NCI-H774 (cell line): ENCODE measurements around the gene LIN9.
"Not testable (repeated sequence)": the region's sequence is repeated elsewhere in the genome, so short reads cannot be mapped to it uniquely, and the experiment has no call there.

Source experiments
- DNase-seq: peaks from one replicate; lab custom pipeline; 2025; lab: John Stamatoyannopoulos, UW

LIN9 gene

DNA sequence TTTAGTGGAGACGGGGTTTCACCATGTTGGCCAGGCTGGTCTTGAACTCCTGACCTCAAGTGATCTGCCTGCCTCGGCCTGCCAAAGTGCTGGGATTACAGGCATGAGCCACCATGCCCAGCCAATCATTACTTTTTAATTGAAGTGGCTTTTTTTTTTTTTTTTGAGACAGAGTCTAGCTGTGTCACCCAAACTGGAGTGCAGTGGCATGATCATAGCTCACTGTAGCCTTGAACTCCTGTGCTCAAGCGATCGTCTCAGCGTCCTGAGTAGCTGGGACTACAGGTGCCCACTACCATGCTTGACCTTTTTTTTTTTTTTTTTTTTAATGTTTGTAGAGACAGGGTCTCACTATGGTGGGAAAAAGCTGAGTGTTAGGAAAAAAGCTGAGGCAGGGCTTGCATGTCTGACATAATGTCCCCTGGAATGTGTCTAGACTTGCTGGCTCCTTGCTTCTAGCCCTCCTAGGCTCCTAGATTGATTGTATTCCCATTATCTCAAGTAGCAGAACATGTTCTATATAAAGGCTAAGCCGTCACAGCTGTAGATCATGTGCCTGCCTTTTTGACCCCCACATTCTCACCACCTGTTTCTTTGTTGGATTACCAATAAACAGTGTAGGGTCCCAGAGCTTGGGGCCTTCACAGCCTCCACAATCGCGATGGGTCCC, 36.6 kb downstream of the LIN9 start:
- DNase-seq, result peak; percentile 44

DNA sequence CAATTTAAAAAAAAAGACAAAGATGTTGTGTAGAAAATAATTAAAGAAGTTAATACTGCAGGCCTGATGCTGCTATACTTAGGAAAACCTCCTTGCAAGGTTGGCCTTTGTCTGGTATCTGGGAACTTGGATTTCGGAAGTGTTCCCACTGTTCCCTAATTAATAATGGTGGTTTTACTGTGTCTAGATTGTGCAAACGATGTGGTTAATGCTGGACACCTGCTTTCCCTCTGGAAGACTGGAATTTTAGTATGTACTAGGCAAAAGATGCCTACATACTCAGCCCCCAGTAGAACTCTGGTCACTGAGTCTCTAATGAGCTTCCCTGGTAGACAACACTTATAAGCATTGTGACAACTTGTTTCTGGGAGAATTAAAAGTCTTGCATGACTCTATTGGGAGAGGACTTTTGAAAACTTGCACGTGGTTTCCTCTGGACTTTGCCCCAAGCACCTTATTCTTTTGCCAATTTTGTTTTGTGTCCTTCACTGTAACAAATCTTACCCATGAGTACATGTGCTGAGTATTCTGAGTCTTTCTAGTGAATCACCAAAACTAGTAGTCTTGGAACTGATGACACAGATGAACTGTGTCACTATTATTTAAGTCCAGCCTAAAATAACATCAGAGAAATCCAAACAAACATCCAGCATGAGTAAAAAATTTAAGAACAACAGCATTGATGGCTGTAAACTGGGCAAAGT, 40.4 kb downstream of the LIN9 start:
- DNase-seq, result no peak

DNA sequence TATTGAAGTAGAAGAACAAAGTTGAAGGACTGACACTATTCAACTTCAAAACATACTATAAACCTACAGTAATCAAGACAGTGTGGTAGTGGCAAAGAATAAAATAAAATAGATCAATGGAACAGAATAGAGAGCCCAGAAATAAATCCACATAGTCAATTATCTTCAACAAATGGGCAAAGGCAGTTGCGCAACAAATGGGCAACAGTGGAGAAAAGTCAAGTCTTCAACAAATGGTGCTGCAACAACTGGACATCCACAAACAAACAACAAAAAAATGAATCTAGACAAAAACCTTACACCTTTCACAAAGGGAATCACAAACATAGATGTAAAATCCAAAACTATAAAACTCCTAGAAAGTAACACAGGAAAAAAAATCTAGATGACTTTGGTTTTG, 47.1 kb downstream of the LIN9 start:
- no peak for DNase-seq

DNA sequence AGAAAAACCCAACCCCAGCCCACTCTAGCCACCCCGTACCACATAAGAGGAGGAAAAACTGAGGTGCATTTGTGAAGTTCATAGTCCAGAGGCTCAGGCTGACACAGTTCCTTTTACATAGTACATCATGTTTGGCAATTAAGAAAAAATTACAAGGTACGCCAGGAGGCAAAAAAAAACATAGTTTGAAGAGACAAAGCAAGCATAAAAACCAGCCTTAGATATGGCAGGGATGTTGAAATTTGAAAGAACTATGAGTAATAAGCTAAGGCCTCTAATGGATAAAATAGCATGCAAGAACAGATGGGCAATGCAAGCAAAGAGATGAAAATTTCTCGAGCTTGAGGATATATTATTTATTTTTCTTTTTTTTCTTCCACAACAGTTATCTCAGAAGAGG, 53.6 kb downstream of the LIN9 start:
- no peak for DNase-seq

DNA sequence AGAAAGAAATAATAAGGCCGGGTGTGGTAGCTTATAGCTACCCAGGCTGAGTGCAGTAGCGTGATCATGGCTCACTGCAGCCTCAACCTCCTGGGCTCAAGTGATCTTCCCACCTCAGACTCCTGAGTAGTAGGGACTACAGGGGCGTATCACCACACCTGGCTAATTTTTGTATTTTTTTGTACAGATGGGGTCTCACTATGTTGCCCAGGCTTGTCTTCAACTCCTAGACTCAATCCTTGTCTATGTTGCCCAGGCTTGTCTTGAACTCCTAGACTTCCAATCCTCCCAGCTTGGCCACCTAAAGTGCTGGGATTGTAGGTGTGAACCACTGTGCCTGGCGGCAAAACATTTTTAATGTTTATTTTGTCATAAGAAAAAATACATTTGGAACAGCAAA, 55.0 kb downstream of the LIN9 start:
- DNase-seq, result no peak

DNA sequence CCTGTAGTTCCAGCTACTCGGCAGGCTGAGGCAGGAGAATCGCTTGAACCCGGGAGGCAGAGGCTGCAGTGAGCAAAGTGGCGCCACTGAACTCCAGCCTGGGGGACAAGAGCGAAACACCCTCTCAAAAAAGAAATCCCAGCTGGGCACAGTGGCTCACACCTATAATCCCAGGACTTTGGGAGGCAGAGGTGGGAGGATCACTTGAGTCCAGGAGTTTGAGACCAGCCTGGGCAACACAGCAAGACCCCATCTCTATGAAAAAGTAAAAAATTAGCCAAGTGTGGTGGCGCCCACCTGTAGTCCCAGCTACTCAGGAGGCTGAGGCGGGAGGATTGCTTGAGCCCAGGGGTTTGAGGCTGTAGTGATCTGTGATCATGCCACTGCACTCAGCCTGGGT, 56.1 kb downstream of the LIN9 start:
- DNase-seq, result not testable (repeated sequence)

DNA sequence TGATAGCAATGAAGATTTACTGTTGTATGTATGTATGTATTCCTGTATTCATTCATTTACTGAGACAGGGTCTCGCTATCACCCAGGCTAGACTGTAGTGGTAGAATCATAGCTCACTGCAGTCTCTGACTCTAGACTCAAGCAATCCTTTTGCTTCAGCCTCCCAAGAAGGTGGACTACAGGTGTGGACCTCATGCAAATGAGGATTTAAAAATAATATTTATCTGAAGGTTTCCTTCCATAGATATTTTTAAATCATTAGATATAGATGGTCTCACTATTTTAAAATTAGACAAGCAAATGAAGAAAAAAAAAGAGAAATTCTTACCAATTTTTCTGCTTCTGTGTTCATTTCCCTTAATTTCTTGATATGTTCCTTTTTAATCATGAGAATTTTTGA, 58.5 kb downstream of the LIN9 start:
- DNase-seq, result no peak

DNA sequence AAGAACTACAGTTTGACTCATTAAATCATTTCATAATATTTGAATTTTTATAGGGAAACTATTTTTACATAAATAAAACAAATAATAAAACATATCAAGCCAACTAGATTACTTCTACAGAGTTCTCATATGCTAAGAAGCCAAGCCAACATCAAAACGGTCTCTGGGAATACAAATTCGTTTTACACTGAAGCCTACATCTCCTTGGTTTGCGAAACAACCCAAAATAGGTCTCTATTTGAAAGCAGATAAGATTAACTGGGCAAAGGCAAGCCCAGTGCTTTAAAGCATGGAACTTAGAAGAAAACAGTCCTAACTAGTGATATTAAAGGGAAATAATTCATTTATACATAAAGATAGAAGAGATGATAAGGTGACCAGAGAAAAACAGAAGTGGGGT, 60.2 kb downstream of the LIN9 start:
- no peak for DNase-seq

DNA sequence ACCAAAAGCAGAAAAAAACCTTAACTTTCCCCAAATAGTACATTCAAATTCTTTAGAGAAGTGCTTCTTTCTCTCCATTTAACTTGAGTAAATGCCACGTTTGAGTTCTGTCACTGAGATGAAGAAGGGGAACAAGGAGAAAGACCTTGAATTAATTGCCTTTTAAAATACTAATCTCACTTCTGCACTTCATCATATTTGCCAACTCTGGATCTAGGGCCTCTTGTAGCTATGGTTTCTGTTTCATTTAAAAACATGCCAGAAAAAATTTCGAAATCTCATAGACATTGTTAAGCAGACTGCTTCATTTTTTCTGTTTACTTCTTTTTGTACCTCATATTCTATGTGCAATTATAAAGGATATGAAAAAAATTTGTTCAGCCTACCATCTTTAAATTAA, 60.9 kb downstream of the LIN9 start:
- no peak for DNase-seq

DNA sequence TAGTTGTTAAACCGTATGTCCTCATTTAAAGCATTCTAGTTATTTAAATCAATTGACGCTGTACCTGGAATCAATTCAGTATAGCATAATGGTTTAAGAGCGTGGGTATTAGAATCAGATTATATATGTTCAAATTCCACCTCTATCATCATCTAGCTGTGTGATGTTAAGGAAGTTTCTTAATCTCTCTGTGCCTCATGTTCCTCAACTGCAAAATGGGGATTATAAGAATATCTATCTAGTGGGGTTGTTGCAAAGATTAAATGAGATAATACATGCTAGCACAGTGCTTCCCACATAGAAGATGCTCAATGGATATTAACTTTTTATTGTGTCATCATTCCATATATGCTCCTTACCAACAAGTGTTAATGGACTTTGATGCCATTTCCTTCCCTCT, 69.5 kb downstream of the LIN9 start:
- DNase-seq, result no peak

DNA sequence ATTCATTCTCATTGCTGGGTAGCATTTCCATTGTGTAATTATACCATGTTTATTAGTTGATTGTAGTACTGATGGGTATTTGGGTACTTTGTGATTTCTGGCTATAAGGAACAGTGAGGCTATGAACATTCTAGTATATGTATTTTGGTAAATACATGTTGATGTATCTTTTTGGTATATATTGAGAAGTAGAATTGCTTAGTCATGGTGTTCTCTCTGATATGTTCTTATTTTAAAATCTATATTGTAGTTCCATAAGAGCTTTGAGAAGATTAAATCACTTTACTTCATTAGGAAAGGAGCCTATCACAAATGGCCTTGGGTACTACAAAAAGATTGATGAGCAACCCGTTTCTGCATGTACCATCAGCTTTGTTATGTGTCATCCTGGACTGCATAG, 72.1 kb downstream of the LIN9 start:
- DNase-seq, result no peak

DNA sequence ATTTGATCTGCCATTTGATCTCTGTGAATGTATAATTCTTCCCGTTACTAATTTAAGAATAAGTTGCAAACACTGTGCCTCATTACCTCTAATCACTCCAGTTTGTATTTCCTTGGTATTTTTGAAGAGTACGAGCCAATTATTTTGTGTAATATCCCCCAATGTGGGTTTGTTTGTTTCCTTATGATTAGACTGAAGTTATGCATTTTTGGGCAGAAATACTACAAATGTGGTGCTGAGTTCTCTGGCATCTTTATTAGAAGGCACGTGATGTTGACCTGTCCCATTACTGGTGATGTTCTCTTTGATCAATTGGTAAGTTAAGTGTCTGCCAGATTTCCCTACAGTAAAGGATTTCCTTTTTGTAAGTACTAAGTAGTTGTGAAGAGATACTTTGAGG, 75.2 kb downstream of the LIN9 start:
- DNase-seq, result no peak

DNA sequence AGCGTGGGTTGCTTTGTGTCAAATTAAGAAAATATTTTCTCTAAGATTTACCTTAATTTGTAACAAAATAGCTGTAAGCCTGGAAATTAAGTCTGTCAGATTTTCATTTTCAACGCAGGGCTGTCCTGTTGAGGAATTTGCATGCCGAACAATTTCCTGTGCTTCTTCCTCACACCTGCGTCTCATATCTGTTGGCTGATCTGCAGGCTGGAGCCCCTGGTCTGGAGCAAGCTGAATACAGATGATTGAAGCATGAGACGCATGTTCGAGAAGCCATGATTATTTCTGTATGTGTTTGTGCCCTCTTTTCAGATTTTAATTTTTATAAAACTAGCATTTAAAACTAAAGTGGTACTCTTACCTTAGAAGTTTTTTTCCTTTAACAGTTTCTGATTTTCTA, 75.7 kb downstream of the LIN9 start:
- DNase-seq, result no peak

DNA sequence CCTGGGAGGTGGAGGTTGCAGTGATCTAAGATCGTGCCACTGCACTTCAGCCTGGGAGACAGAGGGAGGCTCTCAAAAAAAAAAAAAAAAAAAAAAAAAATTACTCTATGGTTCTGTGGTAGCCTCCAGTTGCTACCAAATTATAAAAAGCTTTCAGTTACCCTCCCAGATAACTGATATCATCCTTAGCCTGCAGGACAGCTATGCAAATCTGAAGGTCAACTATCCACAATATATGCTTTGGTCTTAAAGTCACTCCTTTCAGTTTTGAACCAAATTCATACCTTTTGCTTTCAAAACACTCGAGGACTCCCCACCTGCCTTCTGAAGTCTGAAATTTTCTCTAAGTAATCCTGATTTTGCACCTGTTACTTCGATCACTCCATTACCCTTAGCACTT, 82.4 kb downstream of the LIN9 start:
- no peak for DNase-seq

DNA sequence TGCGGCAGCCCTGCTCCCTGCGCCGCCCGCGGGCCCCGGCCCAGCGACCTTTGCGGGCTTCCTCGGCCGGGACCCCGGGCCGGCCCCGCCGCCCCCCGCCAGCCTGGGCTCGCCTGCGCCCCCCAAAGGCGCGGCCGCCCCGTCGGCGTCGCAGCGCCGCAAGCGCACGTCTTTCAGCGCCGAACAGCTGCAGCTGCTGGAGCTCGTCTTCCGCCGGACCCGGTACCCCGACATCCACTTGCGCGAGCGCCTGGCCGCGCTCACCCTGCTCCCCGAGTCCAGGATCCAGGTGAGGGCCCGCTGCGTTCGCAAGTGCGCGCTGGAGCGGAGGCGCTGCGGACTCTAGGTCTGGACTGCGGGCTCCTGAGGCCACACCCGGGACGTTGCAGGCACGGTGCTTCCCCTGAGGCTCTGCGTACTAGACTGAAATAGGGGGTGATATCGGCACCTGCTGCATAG, 85.1 kb downstream of the LIN9 start:
- DNase-seq, result no peak

DNA sequence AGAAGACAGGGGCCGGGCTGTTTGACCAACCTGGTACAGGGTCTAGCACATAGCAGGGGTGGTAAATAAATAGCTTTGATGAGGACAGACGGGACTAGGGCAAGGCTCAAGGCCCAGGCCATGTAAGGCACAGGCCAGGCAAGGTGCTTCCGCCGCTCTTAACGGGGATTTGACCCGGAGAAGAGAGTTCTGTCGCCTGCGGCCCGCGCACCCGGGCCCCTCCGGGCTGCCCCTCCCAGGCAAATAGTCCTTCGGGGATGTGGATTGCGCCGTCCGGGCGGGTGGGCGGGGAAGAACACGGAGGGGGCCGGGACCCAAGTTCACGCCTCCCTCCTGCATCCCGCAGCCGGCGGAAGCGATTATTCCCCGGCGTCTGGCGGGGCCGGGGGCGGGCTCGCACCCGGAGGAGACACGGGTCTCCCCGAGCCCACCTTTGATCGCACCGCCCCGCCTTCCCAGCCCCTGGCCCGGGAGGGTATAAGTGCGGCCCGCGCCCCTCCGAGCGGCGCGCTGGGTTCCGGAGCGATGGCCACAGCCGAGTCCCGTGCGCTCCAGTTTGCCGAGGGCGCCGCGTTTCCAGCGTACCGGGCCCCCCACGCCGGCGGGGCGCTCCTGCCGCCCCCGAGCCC, 85.7 kb downstream of the LIN9 start, which contains the start of gene MIXL1:
Gene MIXL1 (plus strand): TSS at position 508 of the 629 bp plus-strand sequence. CDS start 18 bp downstream, at position 526.
- DNase-seq, result no peak

DNA sequence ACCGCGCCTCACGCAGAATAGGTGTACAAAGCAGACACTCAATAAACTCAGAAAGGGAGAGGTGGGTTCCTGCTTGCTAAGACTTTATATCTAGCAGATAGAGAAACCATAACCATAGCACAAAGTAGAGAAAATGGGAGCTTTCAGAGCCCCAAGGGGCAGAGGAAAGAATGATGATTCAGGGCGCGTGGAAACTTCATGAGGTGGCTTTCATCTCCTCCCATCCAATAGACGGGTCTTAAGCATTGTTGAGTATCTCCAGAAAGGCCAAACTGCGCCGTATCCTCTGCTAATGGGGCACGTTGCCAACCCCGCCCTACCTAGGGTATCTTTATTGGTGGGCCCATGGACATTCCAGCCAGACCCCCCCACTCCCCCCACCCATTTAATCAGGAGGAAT, 86.3 kb downstream of the LIN9 start:
- no peak for DNase-seq

DNA sequence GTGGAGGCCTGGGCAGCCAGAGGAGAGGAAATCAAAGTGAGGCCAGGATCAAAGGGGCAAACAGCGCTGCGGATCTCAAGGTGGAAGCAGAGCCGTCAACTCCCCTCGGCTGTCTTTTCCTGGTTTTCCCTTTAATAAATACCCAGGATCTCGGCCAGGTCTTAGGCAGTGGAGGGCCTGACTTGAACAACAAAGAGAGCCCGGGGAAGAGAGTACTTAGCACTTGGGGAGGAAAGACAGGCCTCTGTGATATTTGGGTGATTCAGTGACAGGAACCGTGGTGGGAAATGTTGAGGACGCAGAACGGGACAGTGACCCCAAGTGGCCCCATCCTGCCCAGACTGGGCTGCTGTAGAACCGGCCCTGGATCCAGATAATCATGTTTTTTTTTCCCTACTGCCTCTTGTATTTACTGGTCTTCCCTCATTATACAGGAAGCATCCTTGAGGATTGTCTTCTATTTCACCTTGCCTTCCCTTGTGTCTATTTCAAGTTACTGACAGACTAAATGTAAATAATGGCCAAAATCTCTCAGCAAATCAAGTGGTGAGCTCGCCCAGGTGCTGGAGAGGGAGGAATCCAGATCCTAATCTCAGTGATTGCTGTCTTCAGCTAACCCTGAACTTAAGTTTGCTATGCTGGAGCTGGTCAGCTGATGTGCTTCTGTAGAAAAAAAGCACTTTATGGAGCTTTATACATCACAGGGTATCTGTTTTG, 88.3 kb downstream of the LIN9 start:
- DNase-seq, result no peak

DNA sequence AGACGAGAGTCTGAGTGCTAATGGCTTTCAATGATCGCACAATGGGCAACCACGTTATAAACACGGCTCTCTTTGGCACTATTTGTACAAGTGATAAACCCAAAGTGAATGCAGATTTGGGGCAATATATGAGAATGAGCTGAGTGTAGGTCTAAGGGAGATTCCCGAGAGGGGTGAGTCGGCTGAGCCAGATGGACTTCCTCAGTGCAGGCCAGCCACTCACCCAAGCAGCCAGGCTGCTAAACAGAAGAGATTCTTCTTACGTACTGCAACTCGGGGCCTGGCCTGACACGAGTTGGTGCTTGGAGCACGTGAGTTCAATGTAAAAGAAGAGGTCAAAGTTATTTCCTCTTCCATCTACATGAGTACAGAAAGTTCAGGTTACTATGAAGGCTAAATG, 91.7 kb downstream of the LIN9 start:
- no peak for DNase-seq

DNA sequence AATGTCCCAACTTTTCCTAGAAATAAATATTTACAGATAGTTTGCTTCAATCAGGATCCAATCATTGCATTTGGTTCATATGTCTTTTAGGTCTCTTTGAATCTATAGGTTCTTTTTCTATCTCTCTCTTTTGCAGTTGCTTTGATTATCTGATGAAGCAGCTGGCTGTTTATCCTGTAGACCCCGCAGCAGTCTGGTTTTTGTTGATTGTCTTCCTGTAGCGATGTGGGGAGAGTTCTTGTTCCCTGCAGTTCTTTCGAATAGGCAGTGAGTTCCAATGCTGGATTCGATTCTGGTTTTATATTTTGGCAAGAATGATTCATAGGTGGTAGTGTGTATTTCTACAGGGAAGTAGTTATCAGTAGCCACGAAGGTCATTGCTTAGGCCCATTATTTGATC, 92.9 kb downstream of the LIN9 start:
- DNase-seq, result no peak

DNA sequence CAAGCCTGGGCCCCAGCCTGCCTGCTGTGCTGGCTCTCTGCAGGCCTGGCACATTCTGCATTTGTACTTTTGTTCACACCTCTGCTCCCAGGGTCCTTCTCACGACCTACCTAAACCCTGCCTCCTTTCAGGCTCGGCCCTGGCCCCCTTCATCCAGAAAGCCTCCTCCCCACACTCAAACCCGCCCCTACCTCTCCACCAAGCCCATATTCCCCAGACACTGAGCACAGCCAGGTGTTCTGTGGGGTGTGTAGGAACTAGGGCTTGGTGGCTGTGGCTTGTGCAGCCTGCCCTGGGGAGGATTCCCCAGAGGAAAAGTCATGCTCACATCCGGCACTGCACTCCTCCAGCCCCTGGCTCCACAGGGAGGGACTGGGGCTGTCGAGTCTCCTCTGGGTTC, 93.7 kb downstream of the LIN9 start:
- DNase-seq, result no peak

DNA sequence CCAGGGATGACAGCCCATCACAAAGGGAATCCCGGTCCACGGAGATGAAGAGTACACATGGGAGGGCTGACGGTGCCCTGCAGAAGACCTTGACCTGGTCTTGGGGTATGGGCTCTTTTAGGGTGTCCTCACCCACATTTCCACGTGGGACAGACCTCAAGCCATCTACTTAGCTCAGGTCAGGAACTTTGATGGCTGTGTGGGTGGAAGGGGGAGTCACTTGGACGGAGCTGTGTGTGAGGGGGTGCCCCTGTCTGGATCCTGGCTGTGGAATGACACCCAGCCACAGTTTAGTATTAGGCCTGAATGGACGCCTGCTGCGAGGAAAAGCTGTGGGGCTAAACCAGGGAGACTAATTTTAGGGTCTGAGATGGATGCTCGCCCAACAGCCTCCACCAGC, 96.4 kb downstream of the LIN9 start:
- no peak for DNase-seq
